Measurements from ENCODE around the gene PIK3R4.

The PIK3R4 gene

DNA sequence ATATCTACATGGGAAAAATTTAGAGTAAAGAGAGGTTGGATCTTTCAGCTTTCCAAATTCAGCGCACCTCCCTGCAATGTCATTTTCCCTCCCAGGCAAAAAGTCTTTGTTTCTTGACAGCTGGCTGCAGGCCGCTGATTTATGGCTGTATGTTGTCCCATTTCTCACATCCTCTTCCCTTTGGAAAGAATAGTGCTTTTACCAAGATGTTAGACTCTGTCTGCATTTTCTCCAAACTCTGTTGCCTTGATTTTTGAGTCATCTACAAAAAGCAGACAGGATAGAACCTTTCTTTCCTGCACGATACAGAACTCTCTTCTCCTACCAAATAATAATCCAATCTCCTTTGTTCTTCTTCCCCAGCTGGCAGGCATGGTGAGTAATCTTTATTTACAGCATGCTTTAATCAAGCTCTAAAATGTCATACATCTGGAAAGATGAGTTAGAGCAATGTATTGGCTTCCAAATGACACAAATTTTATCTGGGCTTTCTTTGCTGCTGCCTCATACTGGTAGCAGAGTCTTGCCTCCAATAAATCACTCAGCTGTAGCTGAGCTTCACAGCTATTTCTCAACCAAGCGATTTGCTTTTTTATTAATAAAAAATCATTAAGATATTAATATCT lies 101.9 kb downstream of the PIK3R4 start:
- H3K4me3 ChIP-seq (ENCODE audit: low read depth, low read length) = no peak overlapping the region

GRCh38 chr3:130640027-130640426 lies 106.6 kb downstream of the PIK3R4 start:
- no peak overlapping the region for H3K4me3 ChIP-seq (ENCODE audit: low read depth, low read length)

DNA sequence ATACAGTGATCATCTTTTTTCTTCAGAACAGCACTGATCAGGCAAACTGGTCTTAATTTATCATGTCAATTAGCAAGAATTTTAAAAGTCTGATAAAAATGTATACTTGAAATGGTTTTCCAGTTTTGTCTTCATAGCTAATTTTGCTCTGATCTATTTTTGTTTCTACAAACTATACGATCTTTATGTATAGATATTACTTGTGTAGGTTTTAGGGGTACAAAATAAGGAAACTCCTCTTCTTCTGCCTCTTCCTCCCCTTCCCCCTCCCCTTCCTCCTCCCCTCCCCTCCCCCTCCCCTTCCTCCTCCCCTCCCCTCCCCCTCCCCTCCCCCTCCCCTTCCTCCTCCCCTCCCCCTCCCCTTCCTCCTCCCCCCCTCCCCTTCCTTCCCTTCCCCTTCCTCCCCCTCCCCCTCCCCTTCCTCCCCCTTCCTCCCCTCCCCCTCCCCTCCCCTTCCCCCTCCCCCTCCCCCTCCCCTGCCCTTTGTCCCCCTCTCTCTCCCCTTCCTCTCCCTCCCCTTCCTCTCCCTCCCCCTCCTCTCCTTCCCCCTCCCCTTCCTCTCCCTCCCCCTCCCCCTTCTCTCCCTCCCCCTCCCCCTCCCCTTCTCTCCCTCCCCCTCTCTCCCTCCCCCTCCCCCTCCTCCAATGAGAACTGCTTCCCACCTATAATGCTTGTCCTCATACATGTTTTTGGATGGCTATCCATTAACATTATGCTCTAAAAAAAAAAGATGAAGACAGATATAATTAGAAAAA lies 110.0 kb downstream of the PIK3R4 start:
- no peak overlapping the region for H3K4me3 ChIP-seq (ENCODE audit: low read depth, low read length)

- H3K4me3 ChIP-seq (ENCODE audit: low read depth, low read length) = no peak overlapping the region
These were observed 110.7 kb downstream of the PIK3R4 start for GRCh38 chr3:130635978-130636377.

GRCh38 chr3:130635285-130635684 lies 111.3 kb downstream of the PIK3R4 start:
- H3K4me3 ChIP-seq (ENCODE audit: low read depth, low read length) = no peak overlapping the region

All from iPS-11a (cell line).